NCI-H526 (cell line): ENCODE results near the gene DIP2B.
A peak's percentile ranks its signal among the peaks of the same experiment; 100 is the strongest.
"Not testable (repeated sequence)": the region's sequence is repeated elsewhere in the genome, so short reads cannot be mapped to it uniquely, and the experiment has no call there.

Source experiments
- DNase-seq, 2 experiments: peaks; one replicate each; lab custom pipeline; 2025; lab: John Stamatoyannopoulos, UW

DIP2B gene

DNA sequence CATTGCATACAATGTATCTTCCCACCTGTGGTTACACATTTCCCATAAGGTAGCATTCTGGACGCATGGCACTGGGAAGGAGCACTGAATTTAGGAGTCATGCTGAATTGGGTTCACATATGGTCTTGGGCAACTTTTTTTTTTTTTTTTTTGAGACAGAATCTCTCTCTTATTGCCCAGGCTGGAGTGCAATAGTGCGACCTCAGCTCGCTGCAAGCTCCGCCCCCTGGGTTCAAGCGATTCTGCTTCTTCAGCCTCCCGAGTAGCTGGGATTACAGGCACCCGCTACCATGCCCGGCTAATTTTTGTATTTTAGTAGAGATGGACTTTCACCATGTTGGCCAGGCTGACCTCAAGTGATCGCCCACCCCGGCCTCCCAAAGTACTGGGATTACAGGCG, 13.3 kb downstream of the DIP2B start:
- no peak for DNase-seq

GRCh38 chr12:50519353-50519752, 14.6 kb downstream of the DIP2B start:
- no peak for DNase-seq

DNA sequence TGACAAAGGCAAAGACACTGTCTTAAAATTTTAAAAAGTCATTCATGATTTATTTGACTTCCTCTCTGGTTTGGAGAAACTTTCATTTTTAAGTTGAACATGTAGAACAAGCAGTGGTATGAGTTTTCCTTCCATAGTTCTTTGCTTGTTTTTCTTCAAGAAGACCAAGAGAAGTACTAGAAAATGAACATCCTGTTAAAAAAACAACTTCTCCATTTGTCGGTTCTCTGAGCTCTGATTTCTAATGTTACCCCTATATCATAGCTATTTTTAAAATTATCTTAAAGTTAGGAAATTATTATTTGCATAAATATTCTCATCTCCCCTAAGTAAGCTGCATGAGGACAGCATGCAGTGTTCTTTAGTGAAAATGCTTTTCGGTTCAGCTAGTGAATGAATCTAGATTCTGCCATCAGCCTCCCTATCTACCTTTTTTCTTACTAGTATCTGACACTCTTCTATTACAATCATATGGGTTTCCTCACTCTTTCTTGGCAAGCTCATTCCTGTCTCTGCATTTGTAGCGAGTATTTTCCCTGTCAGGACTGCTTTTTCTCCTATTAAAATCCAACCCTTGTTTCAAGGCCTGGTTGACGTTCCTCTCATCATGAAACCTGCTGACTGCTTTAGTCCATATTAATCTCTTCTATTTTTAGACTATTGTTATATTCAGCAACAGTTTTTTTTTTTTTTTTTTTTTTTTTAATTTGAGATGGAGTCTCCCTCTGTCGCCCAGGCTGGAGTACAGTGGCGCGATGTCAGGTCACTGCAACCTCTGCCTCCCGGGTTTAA, 15.8 kb downstream of the DIP2B start:
- DNase-seq = no peak

DNA sequence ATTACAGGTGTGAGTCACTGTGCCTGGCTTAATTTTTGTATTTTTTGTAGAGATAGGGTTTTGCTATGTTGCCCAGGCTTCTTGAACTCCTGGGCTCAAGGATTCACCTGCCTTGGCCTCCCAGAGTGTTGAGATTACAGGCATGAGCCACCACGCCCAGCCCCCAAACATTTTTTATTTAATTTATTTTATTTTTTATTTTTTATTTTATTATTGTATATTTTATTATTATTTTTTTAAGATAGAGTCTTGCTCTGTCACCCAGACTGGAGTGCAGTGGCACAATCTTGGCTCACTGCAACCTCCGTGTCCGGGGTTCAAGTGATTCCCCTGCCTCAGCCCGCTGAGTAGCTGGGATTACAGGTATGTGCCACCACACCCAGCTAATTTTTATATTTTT, 17.0 kb downstream of the DIP2B start:
- DNase-seq = not testable (repeated sequence)

GRCh38 chr12:50523772-50524171, 19.0 kb downstream of the DIP2B start:
- peak in 1 of 2 experiments; percentile 12 for DNase-seq

DNA sequence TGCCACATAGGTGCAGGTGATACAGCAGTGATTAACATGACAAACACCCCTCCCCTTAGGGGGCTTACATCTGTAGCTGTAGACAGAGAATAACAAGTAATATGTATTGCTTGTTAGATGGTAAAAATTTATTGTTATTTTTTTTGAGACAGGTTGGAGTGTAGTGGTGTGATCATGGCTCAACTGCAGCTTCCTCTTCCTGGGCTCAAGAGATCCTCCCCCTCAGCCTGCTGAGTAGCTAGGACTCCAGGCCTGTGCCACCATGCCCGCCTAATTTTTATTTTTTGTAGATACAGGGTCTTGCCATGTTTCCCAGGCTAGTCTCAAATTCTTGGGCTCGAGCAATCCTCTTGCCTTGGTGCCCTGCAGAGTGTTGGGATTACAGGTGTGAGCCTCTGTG, 19.8 kb downstream of the DIP2B start:
- DNase-seq = no peak

GRCh38 chr12:50525422-50525821, 20.6 kb downstream of the DIP2B start:
- DNase-seq = no peak

DNA sequence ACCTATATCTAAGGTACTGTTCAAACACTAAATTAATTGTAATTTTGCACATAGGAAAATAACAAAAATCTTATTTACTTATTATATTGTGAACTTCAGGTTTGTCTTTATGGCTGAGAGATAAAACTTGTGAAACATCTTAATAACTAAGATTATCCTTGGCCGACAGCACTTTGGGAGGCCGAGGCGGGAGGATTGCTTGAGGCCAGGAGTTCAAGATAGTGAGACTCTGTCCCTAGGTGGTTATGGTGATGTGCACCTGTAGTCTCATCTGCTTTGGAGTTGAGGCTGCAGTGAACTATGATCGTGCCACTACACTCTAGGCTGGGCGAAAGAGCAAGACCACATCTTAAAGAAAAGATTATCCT, 22.6 kb downstream of the DIP2B start:
- DNase-seq = no peak

DNA sequence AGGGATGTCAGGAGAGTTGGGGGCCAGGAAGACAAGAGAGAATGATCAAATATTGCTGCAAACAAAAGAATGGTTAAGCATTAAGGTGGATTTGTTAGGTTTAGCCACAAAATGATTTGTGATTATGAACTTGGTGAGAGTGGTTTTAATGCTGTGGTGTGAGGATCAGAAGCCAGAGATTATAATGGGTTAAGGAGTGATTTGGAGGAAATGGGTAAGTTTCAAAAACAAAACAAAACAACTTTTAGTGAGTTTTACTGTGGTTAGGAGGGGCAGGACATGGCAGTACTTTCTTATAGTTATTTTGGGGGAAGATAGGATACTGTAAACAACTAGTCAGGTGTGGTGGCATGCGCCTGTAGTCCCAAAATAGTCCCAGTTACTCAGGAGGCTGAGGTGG, 24.0 kb downstream of the DIP2B start:
- DNase-seq = no peak

DNA sequence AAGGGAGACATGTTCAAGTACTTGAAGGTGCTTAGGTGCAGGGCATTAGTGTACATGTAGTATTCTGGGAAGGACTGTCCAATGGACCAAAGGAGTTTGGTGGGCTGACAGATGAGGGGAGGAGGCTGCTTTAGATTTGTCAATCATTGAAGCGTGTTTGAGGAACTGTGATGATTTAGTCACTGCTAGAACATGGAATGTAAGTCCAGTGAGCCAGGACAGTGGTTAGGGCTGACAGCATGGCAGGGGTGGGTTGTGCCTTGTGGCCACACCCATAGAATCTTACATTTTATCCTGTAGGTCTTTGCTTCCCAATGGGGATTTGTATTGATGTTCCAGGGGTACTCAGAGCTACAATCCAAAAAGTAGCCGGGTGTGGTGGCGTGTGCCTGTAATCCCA, 24.6 kb downstream of the DIP2B start:
- DNase-seq = no peak

DNA sequence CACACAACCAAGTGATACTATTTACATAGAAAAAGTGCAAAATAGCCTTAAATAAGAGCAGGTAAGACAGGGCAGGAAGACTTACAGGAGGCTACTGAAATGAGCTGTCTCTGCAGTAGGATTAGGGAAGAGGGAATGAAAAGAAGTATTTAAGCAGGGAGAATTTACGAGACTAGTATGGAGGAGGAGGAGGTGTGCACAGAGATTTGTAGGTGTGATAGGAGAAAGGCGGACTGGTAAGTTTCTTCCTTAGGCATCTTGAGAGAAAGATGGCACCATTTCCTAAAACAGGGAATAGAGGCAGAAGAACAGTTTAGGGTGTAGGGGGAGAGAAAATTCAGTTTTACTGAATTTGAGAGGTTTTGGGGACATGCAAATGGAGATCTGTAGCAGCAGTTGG, 25.7 kb downstream of the DIP2B start:
- no peak for DNase-seq

GRCh38 chr12:50533203-50533584, 28.4 kb downstream of the DIP2B start:
- peak in 1 of 2 experiments; percentile 40 for DNase-seq

DNA sequence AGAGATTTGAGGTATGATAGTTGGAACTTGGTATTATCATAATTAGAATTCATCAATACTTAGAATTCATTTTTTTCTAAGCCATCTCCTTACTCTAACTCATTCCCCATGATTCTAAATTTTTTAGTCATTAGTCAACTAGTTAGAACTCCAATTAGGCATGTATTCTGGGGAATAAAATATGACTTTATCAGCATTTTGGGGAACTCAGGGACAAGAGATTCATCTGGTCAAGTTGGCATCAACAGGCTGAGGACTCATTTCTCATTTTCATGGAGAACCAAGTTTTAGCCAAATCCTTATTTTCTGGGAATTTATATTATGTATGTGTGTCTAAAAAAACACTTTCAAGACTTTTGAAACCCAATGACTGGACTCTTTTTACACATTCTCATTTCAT, 29.2 kb downstream of the DIP2B start:
- DNase-seq = no peak

- DNase-seq = peak in 1 of 2 experiments; percentile 11
Measured at GRCh38 chr12:50536831-50537537, 32.2 kb downstream of the DIP2B start.

- DNase-seq = peak in 1 of 2 experiments; percentile 28
Measured at GRCh38 chr12:50537538-50537919, 32.7 kb downstream of the DIP2B start.

DNA sequence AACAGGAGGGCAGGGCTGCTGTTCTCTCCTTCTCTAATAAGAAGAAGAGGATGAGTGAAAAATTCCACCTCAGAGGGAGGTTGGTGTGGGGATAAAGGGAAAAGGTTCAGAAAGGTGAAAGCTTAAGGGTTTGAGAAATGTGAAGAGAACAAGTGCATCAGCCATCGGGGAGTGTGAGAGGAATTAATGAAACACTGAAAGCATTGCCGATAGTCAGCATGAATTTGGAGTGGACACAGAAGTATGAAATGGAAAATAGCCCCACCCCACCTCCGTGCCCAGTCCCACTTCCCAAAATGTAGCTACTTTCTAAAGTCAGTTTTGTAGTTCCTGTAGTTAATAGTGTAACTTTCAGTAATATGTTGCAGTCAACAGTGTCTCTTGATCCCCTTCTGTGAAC, 33.4 kb downstream of the DIP2B start:
- peak in 1 of 2 experiments; percentile 26 for DNase-seq

DNA sequence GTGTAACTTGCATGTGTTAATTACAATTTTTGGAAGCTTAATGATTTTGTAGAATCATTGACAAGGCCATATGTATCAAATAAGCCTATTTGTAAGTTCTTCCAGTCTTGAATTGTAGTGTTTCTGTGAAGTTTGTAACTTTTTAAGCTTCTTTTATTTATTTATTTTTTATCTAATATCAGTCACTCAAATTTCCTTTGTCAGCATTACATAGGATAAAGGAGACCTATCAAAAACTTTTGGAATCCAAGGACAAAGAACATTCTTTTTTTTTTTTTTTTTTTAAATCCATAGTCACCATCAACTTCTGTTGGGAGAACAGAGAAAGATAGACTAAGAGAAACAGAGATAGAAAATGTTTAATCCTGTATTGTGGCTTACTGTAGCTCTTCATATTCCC, 36.4 kb downstream of the DIP2B start:
- DNase-seq = no peak

DNA sequence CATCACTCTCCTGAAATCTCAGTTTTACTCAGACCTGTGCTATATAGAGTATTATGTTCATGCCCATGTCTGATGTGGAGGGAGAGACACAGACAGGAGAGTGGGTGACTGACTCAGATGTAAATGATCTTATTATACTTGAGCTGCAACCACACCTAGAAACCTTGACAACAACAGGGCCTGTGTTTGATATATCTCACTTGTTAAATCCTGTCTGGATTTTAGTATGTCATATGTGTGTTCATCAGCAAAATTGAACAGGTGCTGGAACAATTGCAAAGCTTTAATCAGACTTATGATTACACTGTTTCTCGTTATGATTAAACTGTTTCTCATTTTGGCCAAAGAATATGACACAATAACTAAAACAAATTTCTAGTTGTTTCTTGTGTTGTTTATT, 37.7 kb downstream of the DIP2B start:
- peak; percentile 79 for DNase-seq

DNA sequence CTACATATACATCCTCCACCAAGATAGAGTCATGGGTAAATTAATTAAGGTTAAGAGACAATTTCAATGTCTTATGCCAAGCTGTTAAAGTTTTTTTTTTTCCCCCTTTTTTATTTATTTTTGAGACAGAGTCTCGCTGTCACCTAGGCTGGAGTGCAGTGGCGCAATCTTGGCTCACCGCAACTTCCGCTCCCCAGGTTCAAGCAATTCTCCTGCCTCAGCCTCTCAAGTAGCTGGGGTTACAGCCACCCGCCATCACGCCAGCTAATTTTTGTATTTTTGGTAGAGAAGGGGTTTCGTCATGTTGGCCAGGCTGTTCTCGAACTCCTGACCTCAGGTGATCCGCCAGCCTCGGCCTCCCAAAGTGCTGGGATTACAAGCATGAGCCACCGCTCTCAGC, 38.4 kb downstream of the DIP2B start:
- DNase-seq = not testable (repeated sequence)

DNA sequence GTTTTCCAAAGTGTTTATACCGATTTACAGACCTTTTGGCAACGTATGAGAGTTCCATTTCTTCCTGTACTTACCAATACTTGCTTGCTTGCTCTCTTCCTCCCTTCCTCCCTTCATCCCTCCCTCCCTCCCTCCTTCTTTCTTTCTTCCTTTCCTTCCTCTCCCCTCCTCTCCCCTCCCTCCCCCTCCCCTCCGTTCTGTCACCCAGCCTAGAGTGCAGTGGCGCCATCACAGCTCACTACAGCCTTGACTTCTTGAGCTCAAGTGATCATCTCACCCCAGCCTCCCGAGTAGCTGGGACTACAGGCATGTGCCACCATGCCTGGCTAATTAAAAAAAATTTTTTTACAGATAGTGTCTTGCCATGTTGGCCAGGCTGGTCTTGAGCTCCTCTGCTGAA, 40.4 kb downstream of the DIP2B start:
- DNase-seq = no peak

DNA sequence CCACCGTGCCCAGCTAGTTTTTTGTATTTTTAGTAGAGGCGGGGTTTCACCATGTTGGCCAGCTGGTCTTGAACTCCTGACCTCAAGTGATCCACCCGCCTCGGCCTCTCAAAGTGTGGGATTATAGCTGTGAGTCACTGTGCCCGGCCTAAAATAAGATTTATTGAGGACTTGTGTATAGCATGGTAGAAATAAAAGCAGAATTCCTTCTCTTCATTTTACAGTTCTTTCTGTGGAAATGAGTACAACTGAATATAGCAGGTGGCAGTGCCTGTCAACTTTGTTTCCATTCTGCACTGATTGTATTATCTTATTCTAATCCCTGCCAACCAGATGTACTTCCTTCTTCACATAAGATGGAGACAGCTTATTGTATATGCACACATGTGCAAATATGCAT, 41.0 kb downstream of the DIP2B start:
- DNase-seq = no peak

GRCh38 chr12:50546441-50547318, 41.9 kb downstream of the DIP2B start:
- no peak for DNase-seq

- no peak for DNase-seq
Measured at GRCh38 chr12:50547742-50548141, 43.0 kb downstream of the DIP2B start.
